UCSD-AML1 (cell line): ENCODE results near the gene PRTN3.

Experiments used
- DNase-seq: peaks from one replicate; lab custom pipeline; 2025; ENCODE audit not compliant: unreplicated experiment; lab: John Stamatoyannopoulos, UW

PRTN3 gene

DNA sequence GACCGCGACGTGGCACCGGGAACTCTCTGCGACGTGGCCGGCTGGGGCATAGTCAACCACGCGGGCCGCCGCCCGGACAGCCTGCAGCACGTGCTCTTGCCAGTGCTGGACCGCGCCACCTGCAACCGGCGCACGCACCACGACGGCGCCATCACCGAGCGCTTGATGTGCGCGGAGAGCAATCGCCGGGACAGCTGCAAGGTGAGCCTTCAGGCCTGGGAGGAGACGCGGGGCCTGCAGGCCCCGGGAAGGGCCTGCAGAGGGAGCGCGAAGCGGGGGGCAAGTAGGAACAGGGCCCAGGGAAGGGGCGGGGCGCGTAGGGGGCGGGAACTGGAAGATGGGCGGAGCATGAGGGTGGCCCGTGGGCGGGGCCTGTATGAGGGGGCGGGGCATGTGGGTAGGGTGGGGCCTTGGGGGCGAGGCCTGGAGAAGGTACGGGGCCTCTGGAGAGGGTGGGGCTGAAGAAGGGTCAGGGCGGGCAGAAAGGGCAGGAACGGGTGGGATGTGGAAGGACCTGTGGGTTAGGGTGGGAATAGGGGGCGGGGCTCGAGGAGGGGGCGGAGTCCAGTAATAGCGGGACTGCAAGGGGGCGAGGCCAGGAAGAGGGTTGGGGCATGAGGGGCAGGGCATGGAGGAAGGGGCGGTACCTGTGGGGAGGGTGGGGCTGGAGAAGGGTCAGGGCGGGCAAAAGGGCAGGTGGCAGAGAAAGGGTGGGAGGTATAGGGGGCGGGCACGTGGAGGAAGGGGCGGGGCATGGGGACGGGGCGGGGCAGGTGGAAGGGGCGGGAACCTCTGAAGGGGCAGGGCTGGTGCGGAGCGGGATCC is 21.2 kb downstream of the PRTN3 start:
- peak; percentile 81 for DNase-seq

DNA sequence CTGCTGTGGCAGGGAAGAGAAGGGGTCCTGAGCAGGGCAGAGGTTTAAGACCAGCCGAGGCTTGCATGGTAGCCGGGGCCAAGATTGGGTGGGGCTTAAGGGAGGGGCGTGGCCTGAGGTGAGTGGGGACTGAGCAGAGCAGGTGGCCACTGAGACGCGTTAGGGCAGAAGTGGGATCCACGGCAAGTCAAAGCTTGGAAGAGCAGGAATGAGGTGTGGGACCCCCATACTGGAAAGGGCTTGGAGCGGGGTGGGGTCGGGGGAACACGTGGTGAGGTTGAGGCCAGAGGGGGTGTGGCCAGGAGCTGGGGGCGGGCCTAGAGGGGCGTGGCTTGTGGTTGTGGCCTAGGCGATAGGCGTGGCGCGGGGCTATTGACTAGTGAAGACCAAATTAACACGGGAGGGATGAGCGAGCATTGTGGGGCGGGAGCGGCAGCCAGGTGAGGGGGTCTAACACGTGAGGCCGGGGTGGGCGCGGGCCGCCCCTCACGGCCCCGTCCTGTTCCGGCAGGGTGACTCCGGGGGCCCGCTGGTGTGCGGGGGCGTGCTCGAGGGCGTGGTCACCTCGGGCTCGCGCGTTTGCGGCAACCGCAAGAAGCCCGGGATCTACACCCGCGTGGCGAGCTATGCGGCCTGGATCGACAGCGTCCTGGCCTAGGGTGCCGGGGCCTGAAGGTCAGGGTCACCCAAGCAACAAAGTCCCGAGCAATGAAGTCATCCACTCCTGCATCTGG is 21.9 kb downstream of the PRTN3 start:
- peak; percentile 50 for DNase-seq

DNA sequence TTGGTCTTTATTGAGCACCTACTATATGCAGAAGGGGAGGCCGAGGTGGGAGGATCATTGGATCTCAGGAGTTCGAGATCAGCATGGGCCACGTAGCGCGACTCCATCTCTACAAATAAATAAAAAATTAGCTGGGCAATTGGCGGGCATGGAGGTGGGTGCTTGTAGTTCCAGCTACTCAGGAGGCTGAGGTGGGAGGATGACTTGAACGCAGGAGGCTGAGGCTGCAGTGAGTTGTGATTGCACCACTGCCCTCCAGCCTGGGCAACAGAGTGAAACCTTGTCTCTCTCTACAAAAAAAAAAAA is 22.5 kb downstream of the PRTN3 start:
- DNase-seq, result no peak

DNA sequence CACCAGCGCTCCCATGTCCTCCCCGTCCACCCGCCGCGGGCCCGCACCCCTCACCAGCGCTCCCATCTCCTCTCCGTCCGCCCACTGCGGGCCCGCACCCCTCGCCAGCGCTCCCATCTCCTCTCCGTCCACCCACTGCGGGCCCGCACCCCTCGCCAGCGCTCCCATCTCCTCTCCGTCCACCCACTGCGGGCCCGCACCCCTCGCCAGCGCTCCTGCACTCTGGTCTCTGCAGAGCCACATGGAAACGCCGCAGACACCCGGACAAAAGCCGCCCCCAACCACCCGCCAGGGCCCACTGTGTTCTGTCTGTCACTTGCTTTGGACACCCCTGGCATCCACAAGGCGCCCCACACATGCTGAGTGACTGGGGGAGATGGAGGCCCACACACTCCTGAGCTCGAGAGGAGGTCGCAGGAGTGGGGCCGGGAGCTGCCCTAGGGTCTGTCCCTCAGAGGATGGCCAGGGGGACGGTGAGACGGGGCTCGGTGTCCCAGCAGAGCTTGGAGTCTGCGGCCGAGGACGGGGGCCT is 26.0 kb downstream of the PRTN3 start:
- no peak for DNase-seq

DNA sequence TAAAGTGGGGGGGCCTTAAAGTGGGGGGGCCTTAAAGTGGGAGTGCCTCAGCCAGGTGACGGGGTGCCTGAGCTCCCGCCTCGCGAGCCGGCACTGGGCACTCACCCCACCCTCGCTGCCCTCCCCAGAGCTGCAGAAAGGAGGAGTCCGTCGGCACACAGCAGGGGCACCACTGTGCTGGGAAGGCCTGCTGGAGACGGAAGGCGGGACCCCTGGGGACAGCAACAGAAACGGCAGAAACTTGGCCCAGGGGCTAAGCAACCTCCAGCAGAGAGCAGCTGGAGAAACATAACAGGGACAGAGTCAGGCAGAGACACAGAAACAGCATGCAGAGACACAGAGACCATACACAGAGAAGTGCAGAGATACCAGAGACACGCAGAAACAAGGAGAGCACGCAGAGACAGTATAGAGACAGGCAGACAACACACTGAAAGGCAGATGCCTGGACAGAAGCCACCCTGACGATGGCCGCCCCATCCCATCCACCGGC is 26.5 kb downstream of the PRTN3 start:
- no peak for DNase-seq

DNA sequence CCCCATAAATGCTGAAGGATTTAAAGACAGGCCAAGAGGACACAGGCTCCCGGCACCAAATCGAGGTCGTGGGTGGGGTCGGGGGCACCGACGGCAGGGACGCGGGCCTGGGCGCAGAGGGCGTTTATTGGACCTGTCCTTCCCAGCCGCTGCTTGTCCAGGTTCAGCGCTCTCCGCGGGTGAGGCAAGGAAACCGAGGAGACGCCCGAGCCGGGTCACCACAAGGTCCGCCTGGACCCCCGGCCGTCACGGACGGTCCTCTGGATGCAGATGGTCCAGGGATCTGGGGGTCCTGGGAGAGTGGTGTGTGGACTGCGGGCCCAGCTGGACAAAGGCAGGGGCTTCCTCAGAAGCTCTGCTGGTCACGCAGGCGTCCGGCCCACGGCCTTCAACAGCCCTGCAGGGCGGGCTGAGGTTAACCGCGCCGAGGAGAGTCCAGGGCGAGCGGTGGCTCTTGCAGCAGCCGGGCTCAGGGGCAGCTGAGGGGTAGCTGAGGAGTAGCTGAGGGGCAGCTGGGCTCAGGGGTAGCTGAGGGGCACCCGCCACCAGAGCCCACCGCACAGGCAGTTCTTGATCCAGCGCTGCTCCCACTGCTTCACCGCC is 27.2 kb downstream of the PRTN3 start:
- DNase-seq, result no peak

DNA sequence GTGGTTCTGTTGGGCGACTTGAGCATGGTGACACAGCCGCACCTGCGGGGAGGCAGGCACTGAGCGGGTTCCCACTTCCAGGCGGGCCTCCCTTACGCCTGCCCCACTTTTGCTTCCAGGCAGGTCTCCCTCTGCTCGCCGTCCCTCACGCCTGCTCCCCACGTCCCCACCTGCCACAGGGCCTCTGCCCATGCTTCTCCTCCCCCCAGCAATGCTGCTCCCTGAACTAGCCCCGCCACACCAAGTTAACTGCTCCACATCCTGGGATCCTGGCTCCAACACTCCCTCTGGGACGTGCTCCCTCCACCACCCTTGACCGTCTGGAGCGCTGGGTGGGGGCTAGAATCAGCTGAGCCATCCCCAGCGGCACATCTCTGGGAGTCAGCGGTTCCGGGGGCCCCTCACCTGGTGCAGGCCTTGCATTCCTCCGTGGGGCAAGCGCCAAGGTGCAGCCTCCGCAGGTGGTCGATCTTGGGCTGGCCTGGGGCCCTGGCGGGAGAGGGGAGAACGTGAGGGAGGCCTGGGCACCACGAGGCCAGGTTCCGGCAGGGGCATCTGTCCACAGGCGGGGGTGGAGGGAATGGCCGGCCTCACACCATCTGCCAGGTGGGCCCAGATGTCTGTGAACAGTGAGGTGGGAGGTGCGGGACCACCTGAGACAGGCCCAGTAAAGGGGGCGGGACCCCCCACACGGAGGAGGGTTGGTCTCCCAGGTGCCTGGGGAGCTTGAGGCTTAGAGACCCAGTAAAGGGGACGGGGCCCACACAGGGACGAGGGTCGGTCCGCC is 27.9 kb downstream of the PRTN3 start:
- no peak for DNase-seq

DNA sequence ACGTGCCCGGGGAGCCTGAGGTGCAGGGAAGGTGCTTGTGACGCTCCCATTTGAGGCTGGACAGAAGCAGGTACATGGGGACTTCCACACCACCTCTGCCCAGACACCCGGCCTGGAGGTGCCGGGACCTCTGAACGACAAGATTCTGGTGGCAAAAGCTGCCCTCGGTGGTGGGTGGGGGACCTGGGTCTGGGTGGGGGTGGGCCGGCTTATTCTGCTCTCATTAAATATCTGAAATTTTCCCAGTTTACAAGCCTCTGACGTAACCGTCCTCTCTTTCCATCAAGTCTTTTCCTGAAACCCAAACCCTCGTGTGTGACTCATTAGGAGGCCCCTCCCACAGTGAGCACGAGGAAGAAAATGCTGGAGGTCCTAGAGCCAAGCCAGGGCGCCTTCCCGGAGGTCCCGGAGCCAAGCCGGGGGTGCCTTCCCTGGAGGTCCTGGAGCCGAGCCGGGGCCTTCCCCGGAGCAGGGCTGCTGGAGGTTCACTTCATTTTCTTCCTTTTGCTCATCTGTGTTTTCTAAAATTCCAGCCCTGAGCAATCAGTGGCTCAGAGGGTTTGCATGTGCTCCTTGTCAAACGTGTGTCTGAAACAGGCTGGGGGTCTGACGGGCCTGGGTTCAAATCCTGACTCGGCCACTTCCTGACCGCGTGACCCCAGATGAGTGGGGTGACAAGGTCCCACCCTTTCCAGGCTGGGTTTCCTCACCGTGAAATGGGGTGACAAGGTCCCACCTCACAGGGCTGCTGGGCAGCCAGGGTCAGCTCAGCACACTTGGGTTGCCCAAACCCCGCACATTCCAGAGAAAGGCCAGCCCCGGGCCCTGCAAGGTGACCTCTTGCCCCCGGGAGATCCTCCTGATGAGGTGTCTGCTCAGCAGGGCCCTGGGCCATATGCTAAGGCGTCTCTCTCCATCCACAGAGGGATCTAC is 28.7 kb downstream of the PRTN3 start:
- no peak for DNase-seq

DNA sequence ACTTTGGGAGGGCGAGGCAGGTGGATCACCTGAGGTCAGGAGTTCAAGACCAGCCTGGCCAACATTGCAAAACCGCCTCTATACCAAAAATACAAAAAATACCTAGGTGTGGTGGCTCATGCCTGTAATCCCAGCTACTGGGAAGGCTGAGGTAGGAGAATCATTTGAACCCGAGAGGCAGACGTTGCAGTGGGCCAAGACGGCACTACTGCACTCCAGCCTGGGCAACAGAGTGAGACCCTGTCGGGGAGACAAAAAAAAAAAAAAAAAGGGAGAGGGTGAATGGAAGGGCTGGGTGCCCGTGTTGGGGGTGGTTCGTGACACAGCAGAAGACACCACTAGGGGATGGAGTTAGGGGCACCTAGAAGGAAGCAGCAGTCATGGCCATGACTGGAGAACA is 29.5 kb downstream of the PRTN3 start:
- DNase-seq, result no peak

DNA sequence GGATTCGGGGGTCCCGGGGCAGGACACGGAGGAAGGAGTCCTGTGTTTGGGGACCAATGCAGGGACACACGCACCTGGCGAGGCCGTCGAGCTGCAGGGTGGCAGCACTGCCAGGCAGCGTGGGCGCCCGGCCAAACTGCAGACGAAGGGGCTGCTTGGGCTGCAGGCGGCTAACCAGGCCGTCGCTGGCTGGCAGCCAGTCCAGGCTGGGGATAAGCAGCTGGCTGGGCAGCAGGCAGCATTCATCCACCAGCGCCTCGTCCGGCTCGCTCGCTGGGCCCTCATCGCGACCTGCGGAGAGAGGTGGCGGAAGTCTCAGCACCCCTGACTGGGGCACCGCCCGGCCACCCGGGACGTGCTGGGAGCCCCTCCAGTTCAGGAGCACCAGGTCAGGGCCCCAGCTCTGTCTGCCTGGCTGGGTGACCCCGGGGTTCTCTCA is 30.2 kb downstream of the PRTN3 start:
- DNase-seq, result no peak

DNA sequence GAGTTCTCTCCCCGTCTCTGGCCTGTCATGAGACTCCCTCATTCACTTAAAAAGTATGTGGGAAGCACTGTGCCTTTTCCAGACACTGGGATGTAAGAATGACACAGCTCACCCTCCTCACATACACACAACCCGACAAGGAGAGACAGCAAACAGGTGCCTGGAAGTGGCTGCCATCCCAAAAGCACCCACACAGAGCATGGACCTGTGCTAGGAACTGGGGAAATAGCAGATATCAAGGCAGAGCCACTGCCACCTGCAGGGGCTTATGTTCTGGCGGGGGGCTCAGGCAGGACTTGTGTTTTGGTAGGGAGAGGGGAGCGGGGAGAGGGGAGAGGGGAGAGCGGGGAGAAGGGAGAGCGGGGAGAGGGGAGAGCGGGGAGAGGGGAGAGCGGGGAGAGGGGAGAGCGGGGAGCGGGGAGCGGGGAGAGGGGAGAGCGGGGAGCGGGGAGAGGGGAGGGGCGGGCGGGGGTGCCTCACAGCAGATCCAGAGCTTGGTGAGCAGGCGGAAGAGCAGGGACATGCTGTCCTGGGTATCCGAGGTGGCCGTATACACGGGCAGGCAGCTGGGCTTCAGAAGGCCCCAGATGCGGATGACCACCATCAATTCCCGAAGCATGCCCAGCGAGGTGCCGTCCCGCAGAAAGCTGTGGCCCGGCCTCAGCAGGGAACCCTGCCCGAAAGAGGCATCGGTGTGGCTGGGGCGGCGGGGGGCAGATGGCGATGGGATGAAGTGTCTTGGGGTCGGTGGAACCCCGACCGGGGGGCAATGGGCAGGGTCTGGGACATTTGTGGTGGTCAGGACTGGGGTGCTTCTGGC is 30.9 kb downstream of the PRTN3 start:
- no peak for DNase-seq

DNA sequence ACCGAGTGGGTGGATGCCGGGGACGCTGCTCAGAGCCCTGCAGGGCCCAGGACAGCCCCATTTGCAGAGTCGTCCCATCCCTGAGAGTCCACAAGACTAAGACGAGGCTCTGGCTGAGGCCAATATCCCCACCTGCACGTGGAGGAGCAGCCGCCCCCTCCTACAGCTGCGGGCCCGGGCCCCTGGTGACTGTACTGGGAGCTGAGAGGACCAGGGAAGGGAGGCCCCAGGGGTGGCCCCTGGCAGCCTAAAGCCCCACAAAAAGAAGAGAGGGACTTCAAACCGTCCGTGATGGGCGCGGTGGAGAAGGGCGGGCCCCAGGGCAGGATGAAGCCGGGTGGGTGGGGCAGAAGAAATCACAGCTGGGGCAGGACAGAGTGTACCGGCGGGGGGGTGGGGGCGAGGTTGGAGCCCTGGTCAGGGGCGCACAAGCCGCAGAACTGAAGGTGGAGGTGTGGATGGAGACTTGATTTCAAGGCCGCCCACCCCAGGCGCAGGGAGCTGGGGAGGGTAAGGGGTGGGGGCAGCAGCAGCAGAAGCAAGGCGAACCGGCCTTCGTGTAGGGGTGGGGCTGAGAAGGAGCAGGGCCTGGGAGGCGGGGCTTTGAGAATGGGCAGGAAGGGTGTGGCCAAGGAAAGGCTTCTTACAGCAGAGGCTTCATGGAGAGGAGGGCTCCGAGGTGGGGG is 31.6 kb downstream of the PRTN3 start:
- peak; percentile 54 for DNase-seq

DNA sequence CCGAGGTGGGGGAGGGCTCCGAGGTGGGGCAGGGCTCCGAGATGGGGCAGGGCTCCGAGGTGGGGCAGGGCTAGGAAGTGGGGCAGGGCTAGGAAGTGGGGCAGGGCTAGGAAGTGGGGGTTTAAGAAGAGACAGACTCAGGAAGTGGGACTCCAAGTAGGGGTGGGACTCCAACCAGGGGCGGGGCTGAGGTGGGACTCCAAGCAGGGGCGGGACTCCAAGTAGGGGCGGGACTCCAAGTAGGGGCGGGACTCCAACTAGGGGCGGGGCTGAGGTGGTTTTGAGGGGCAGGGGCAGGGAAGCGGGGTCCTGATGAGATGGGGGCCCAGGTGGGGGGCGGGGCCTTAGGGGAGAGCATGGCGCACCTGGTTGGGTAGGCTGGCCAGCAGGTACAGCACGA is 32.3 kb downstream of the PRTN3 start:
- peak; percentile 30 for DNase-seq

DNA sequence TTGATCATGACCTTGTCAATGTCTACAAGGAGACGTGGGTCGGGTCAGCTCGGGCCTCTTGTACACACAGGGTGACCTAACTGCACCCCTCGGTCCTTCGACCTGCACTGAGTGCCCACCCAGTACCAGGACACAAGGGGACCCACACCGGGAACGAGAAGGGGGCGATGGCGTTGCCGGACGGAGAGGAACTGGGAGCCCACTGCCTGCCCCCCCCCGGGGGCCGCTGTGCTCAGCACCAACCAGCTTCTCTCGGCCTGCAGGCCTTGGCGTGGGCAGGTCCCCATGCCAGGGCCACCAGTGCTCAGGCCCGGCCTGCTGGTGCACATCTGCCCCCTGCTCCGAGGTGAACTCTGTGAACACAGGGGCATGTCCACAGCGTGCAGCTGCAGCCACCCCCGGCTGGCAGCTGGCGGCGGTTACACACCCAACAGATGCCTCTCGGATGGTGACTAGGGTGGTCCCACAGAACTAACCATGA is 32.8 kb downstream of the PRTN3 start:
- DNase-seq, result no peak

DNA sequence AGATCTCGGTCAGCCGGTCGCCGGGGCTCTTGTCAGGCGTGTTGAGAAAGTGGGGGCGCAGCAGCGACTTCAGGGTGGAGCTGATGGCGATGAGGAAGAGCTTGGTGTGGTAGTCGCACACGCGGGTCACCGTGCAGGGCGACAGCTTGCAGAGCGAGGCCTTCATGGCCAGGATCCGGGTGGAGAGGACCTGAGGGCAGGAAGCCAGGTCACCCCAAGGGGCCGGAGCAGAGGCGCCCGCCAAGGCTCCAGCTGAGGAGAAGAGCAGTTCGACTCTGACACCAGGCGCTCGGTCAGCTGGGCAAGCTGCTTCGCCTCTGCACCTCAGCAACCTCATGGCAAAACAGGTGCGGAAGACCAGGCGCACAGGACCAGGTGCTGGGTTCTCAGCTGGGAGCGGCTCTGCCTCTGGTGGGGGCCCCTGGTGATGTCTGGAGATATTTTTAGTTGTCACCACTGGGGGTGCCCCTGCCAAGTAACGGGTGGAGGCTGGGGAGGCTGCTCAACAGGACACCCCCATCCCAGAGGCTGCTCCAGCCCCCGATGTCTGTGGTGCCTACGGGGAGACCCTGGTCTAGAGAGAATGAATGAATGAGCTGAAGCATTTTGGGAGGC is 34.6 kb downstream of the PRTN3 start:
- no peak for DNase-seq

DNA sequence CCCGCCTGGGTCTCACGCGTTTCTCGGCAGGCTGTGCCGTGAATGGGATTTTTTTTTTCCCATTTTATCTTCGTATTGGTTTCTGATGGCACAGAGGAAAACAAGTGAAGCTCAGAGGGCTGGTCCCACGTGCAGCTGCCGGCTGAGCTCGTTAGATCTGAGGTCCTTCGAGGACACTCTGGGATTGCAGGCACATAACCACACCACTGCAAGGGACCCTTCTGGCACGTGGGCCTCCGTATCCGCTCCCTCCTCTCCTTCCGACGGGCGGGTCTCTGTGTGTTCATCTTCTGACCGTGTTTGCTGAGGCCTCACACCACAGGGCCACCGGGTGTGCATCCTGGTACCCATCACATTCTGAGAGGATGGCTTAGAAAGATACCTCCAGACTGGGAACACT is 35.3 kb downstream of the PRTN3 start:
- no peak for DNase-seq

DNA sequence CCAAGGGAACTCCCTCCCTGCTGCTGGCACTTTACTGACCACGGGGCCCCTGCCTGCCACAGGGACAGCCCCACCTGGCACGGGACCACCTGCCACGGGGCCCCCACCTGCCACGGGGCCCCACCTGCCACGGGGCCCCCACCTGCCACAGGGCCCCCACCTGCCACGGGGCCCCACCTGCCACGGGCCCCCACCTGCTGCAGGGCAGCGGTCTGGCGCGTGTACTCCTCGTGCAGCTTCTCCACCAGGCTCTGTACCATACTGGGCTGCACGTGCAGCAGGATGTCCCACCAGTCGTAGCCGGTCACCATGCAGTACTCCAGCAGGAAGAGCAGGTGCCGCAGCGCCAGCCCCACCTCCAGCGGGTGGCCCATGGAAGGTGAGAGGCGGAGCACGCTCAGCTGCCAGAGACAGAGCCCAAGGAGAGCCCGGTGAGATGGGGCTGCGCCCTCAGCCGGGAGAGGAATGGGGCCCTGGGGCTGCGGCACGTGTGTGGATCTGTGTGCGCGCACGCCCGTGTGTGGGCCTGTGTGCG is 36.0 kb downstream of the PRTN3 start:
- DNase-seq, result no peak
